GM12873 (cell line): Measurements from ENCODE around the gene C16orf89.

ENCODE experiments used
- TF ChIP-seq, protein P1 (sequence below): IDR thresholded peaks from 2 replicates; pipeline ENCODE4 v1.5.1; 2012; ENCODE audit warnings: low read depth, mild to moderate bottlenecking, moderate library complexity, low read length, control low read depth; ENCODE audit not compliant: insufficient read depth; ENCODE audit errors: missing control alignments

Gene C16orf89

DNA sequence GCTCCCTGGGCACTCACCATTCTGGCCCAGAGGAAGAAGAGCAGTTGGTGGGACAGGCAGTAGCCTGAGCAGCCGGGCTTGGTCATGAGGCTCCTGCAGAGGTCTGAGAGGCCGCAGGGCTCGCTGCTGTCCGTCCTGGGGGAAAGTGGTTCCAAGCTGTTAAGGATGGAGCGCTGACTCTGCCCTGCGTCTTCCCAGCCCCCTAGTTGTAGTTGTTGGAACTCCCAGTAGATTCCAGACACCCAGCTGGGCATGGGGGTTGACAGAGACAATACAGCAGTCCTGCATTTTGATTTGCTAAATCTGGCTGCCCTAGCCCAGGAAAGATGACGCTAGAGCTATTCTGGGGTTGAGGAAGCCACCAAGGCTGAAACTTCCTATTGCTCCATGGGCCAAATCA lies 7.3 kb downstream of the C16orf89 start:
- TF ChIP-seq, protein P1, sequence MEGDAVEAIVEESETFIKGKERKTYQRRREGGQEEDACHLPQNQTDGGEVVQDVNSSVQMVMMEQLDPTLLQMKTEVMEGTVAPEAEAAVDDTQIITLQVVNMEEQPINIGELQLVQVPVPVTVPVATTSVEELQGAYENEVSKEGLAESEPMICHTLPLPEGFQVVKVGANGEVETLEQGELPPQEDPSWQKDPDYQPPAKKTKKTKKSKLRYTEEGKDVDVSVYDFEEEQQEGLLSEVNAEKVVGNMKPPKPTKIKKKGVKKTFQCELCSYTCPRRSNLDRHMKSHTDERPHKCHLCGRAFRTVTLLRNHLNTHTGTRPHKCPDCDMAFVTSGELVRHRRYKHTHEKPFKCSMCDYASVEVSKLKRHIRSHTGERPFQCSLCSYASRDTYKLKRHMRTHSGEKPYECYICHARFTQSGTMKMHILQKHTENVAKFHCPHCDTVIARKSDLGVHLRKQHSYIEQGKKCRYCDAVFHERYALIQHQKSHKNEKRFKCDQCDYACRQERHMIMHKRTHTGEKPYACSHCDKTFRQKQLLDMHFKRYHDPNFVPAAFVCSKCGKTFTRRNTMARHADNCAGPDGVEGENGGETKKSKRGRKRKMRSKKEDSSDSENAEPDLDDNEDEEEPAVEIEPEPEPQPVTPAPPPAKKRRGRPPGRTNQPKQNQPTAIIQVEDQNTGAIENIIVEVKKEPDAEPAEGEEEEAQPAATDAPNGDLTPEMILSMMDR, result no peak

DNA sequence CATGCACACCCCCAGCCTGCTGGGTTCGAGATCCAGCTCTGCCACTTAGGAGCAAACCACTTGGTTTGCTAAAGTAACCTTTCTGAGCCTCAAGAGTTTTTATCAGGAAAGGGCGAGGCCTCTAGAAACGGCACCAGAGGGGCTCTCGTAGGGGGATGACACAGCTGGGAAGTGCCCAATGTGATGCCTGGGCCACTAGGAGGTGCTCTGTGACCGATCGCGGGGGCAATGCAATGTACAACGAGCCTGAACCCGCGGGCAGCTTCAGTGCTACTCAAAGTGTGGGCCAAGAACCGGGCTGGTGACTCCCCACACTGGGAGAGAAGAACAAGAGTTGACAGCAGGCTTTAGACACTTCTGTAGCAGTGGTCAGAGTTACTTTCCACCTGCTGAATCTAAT lies 9.4 kb downstream of the C16orf89 start:
- TF ChIP-seq, protein P1, result peak; percentile 84

DNA sequence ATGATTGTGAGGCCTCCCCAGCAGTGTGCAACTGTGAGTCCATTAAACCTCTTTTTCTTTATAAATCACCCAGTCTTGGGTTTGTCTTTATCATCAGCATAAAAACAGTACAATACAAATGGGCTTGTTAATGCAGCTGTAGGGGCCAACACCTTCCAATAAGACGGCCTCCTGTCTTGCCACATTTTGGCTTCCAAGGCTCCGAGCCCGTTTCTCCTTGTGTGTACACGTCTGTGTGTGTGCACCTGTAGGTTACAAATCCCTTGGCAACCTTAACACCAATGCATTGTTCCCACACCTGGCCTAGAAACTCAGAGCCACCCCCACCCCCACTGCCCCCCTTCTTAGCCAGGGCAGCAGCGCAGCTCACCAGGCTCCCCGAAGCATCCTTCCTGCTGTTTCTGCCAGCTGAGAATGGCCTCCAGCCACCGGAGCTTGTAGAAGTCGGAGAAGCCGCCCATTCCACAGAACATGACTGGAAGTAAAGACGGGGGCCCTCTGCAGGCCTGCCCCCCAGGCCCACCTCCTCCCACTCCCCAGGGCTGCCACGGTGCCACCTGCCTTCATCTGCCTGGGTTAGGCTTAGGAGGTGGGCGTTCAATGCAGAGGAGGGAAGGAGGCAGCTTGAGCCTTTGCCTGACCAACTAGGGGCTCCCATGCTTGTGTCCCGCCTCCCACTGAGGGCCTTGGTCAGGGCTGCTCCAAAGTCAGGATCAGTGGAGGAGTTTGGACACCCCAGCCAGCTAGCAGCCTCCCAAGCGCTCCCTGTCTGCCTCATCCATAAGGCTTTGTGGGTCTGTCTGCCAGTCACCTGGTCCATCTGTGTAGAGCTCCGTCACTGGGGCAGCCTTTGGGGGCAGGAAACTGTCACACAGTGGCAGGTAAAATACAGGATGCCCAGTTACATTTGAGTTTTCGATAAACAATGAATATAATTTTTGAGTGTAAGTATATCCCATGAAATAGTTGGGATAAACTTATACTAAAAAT lies 10.6 kb downstream of the C16orf89 start:
- TF ChIP-seq, protein P1, result no peak

DNA sequence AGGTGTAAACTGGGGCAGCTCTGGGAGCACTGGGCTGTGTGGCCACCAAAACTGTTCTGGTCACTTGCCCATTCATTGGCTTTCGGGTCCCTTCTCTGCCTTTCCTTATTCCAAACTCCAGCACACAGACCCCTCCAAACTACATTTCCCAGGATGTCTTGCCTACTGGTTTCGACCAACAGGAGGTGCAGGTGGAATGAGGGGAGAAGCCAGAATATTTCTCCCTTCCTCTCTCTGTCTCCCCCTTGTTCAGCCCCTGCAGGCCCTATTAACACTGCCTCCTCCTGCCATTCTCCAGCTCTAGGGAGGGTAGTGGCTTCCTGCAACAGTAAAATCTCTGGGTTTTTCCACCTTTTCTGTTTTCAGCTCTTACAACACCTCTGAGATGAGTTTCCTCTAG lies 18.8 kb downstream of the C16orf89 start:
- TF ChIP-seq, protein P1, result no peak

DNA sequence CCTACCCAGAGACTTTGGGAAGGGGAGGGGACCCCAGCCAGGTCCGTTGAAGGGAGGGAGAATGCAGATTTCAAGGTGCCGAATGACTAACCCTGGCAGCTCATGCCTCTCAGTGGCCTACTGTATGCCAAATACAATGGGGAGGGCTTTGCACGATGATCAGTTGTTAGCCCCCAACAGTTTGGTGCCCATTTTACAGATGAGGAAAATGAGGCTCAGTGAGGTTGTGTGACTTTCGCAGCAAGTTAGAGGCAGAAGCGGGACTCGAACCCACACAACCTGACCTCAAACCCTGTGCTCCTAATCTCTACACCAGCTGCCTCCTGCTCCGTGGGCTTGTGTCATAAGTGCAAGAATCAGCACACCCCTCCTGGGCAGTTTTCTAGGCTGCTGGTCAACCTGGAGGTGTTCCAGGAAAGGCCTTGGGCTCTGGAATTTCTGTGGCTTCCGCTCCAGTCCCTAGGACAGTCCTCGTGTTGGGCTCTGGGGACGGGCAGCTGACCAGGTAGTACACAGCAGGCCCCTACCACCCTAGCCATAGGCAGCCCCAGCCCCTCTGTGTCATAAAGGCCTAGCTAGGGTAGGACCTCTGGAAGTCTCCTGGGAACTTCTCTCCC lies 20.1 kb downstream of the C16orf89 start:
- TF ChIP-seq, protein P1, result no peak

DNA sequence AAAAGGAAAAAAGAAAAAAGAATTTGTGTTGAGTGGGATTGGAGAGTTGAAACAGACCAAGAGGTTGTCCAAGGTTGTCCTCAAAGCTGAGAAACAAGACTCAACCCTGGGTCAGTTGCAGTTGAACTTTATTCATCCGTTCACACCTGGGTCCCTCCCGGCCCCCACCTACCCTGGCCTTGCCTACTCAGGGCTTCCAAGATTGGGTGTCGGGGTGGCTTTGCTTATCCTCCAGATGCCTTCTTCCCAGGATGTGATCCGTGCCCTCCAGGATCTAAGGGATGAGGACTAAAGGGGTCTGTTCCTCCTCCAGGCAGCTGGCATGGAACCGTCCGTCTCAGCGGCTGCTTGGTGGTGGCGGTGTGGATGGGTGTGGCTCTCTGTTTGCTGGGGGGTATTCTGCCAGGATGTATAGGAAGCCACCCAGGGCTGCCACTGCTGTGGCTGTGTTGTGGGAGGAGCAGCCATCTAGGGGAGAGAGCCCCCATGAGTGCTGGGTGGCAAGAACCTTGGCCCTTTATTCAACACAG lies 21.7 kb downstream of the C16orf89 start:
- TF ChIP-seq, protein P1, result no peak

DNA sequence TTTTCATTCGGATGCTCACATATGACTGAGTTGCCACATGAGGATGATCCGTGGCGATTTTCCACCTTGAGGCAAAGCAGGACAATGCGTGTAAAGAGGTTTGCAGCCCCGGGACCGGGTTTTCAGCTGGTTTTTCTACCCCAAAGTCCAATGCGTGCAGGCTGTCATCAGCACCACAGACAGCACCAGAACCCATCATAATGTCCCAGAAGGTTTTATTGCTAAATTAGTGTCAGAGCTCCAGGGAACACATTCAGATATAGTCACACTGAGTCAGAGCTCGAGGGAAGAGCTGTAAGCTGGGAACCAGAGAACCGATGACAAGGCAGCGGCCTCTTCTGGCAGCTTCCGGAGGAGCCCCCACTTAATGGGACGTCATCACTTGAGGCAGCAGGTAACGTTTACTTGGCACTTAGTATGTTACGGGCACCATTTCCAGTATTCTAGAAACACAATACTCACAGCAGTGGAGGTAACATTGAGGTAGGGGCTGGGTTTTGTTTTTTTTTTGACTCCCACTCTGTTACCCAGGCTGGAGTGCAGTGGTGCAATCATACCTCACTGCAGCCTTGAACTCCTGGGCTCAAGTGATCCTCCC lies 23.1 kb downstream of the C16orf89 start:
- TF ChIP-seq, protein P1, result no peak
